AG04450 (cell line): ENCODE results near the gene RPN1. TPM values are rescaled to one million over a fixed set of nuclear protein-coding genes. Genes with fewer than 3 reads are reported as not detected.

Source experiments
- CTCF ChIA-PET: fragments of 300-600, 350-600 bp; formaldehyde crosslinking; extraction: SDS; loops from one replicate; lab custom pipeline; 2022; ENCODE audit warnings: antibody characterized with exemption, inconsistent platforms; lab: Charles Lee
- POLR2A ChIA-PET: fragments of 350-600 bp; formaldehyde crosslinking; extraction: SDS; loops from one replicate; lab custom pipeline; 2021; ENCODE audit warnings: antibody characterized with exemption, inconsistent platforms; lab: Yijun Ruan, JAX
- DNase-seq: peaks from one replicate; pipeline ENCODE4 v3.0.0-alpha.2; 2011; ENCODE audit warnings: low read depth, low spot score
- H3K27ac ChIP-seq: one replicate; pipeline ENCODE4 v1.5.1; 2012; ENCODE audit warnings: low read depth, low read length, control low read depth
- H3K27me3 ChIP-seq: one replicate; pipeline ENCODE4 v1.6.0; 2012; ENCODE audit warnings: low read length; ENCODE audit not compliant: control insufficient read depth, insufficient read depth
- H3K4me3 ChIP-seq: 2 replicates; pipeline ENCODE4 v1.5.1; 2011; ENCODE audit warnings: mild to moderate bottlenecking, low read depth, low read length, control low read depth
- H3K9me3 ChIP-seq: 2 replicates; pipeline ENCODE4 v1.5.1; 2012; ENCODE audit warnings: low read length; ENCODE audit not compliant: control insufficient read depth, insufficient read depth
- polyA plus RNA-seq: library from polyadenylated mRNA; depleted of rRNA; stranded (reverse); fragments of >200 nt; gene quantifications from 2 replicates; pipeline ENCODE4 v1.2.3, GENCODE V29; 2011; rRNA removed
- TF ChIP-seq, protein P1 (sequence below): IDR thresholded peaks from 2 replicates; pipeline ENCODE4 v1.5.1; 2011; ENCODE audit warnings: low read depth, low read length, control low read depth, inconsistent platforms

RPN1 gene
- polyA plus RNA-seq, 1 experiment = 458 TPM

DNA sequence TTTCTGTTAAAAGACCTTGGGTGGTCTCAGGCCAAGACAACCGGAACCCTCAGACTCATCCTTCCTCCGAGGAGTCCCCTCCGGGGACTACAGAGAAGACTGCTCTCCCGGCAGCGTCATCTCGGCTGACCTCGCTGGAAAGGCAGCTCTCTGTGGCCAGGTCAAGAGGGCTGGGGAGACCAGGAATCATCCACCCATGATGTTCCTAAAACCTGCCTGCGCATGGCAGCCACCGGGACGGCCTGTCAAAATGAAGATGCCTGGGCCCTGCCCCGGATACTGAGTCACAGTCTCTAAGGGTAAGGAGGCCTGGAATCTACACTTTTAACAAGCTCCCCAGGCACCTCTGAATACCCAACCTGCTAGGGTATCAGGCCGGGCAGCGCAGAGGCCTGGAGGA is 78.6 kb downstream of the RPN1 start:
- no peaks in the 10 kb centered on the region for H3K9me3 ChIP-seq
- ChIA-PET CTCF (interaction anchor here (1.0 kb wide), 1 partner anchor 10 kb away, joined by 3 read pairs; no protein-coding TSS in a partner anchor), POLR2A (interaction anchor here (1.0 kb wide), 1 partner anchor 419 kb away, joined by 3 read pairs; the partner anchor contains the start of gene EEFSEC)
- H3K27me3 ChIP-seq = peaks cover 32% of the 10 kb centered on the region
- H3K27ac ChIP-seq = no peak overlapping the region
- DNase-seq = no peak
- TF ChIP-seq, protein P1, sequence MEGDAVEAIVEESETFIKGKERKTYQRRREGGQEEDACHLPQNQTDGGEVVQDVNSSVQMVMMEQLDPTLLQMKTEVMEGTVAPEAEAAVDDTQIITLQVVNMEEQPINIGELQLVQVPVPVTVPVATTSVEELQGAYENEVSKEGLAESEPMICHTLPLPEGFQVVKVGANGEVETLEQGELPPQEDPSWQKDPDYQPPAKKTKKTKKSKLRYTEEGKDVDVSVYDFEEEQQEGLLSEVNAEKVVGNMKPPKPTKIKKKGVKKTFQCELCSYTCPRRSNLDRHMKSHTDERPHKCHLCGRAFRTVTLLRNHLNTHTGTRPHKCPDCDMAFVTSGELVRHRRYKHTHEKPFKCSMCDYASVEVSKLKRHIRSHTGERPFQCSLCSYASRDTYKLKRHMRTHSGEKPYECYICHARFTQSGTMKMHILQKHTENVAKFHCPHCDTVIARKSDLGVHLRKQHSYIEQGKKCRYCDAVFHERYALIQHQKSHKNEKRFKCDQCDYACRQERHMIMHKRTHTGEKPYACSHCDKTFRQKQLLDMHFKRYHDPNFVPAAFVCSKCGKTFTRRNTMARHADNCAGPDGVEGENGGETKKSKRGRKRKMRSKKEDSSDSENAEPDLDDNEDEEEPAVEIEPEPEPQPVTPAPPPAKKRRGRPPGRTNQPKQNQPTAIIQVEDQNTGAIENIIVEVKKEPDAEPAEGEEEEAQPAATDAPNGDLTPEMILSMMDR = no peak
- no peak overlapping the region for H3K4me3 ChIP-seq

Other genes with a start within 250 kb of the RPN1 start
- gene DNAJB8, start 183.9 kb downstream of the RPN1 start, polyA plus RNA-seq = not detected in 2 replicates
- 4.8 and 6.1 TPM in 2 replicates for gene GATA2, start 157.6 kb downstream of the RPN1 start, polyA plus RNA-seq
- gene RAB7A, start 75.4 kb upstream of the RPN1 start, polyA plus RNA-seq = 261 and 266 TPM in 2 replicates
- 31.0 and 35.2 TPM in 2 replicates for gene ACAD9, start 228.8 kb upstream of the RPN1 start, polyA plus RNA-seq